ENCODE data around the gene CELF3. TPM values are rescaled to one million over a fixed set of nuclear protein-coding genes. Genes with fewer than 3 reads are reported as not detected.

The CELF3 gene
- polyA plus RNA-seq, 1 donor from 2014 or later, result 89.0 TPM

DNA sequence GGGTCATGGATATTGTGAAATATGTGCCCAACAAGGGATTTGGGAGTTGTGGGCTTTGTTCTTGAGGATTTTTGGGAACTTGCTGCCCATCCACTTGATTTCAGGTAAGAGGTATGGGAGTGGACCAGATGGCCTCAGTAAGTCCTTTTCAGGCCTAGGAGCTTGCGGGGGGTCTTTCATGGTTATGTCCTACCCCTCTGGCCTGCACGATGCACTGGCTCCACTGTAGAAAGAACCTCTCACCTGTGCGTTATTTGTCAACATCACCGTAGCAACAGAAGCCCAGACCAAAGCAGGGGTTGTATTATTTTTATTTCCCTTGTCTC, 13.3 kb upstream of the CELF3 start:
- H3K9ac ChIP-seq (ENCODE audit: low read length), result no peak overlapping the region
- H3K9me2 ChIP-seq (ENCODE audit: insufficient read depth, low read length), result no peaks in the 10 kb centered on the region
- H3K27ac ChIP-seq (ENCODE audit: low read length), result no peak overlapping the region
- H3K36me3 ChIP-seq (ENCODE audit: insufficient read depth, low read length), result no peaks in the 10 kb centered on the region
- no peaks in the 10 kb centered on the region for H3K9me3 ChIP-seq (ENCODE audit: low read length)
- TF ChIP-seq, protein P1, sequence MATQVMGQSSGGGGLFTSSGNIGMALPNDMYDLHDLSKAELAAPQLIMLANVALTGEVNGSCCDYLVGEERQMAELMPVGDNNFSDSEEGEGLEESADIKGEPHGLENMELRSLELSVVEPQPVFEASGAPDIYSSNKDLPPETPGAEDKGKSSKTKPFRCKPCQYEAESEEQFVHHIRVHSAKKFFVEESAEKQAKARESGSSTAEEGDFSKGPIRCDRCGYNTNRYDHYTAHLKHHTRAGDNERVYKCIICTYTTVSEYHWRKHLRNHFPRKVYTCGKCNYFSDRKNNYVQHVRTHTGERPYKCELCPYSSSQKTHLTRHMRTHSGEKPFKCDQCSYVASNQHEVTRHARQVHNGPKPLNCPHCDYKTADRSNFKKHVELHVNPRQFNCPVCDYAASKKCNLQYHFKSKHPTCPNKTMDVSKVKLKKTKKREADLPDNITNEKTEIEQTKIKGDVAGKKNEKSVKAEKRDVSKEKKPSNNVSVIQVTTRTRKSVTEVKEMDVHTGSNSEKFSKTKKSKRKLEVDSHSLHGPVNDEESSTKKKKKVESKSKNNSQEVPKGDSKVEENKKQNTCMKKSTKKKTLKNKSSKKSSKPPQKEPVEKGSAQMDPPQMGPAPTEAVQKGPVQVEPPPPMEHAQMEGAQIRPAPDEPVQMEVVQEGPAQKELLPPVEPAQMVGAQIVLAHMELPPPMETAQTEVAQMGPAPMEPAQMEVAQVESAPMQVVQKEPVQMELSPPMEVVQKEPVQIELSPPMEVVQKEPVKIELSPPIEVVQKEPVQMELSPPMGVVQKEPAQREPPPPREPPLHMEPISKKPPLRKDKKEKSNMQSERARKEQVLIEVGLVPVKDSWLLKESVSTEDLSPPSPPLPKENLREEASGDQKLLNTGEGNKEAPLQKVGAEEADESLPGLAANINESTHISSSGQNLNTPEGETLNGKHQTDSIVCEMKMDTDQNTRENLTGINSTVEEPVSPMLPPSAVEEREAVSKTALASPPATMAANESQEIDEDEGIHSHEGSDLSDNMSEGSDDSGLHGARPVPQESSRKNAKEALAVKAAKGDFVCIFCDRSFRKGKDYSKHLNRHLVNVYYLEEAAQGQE (IDR thresholded peaks at IDR 0.05; ENCODE audit: borderline replicate concordance), result no peak
- no peak for TF ChIP-seq EZH2 (IDR thresholded peaks at IDR 0.05; ENCODE audit: borderline replicate concordance, insufficient read depth, low read length, poor library complexity, severe bottlenecking)
- no peak for TF ChIP-seq MXI1 (conservative IDR thresholded peaks at IDR 0.05; ENCODE audit: poor library complexity, severe bottlenecking)
- no peak for TF ChIP-seq EP300 (conservative IDR thresholded peaks at IDR 0.05; ENCODE audit: poor library complexity, severe bottlenecking)
- no peak for TF ChIP-seq RAD21 (conservative IDR thresholded peaks at IDR 0.05)
- TF ChIP-seq, protein P2, sequence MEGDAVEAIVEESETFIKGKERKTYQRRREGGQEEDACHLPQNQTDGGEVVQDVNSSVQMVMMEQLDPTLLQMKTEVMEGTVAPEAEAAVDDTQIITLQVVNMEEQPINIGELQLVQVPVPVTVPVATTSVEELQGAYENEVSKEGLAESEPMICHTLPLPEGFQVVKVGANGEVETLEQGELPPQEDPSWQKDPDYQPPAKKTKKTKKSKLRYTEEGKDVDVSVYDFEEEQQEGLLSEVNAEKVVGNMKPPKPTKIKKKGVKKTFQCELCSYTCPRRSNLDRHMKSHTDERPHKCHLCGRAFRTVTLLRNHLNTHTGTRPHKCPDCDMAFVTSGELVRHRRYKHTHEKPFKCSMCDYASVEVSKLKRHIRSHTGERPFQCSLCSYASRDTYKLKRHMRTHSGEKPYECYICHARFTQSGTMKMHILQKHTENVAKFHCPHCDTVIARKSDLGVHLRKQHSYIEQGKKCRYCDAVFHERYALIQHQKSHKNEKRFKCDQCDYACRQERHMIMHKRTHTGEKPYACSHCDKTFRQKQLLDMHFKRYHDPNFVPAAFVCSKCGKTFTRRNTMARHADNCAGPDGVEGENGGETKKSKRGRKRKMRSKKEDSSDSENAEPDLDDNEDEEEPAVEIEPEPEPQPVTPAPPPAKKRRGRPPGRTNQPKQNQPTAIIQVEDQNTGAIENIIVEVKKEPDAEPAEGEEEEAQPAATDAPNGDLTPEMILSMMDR (IDR thresholded peaks at IDR 0.05; ENCODE audit: poor library complexity, severe bottlenecking), result no peak
- TF ChIP-seq SMC3 (conservative IDR thresholded peaks at IDR 0.05; ENCODE audit: poor library complexity), result no peak
- no peak for TF ChIP-seq TAF1 (IDR thresholded peaks at IDR 0.05; ENCODE audit: low read depth)
- no peak for TF ChIP-seq POLR2AphosphoS5 (IDR thresholded peaks at IDR 0.05)
- H3F3A ChIP-seq (ENCODE audit: insufficient read depth, low read length, poor library complexity, severe bottlenecking), result no peaks in the 10 kb centered on the region
- no peaks in the 10 kb centered on the region for H4K20me1 ChIP-seq (ENCODE audit: insufficient read depth)
- no peaks in the 10 kb centered on the region for H3K79me2 ChIP-seq (replicated peaks; ENCODE audit: insufficient read depth, low read length)
- H3K4me3 ChIP-seq (ENCODE audit: low read length), result no peak overlapping the region
- no peak overlapping the region for H2AFZ ChIP-seq (ENCODE audit: low read depth, low read length)
- no peak overlapping the region for H3K4me2 ChIP-seq (ENCODE audit: low read length)
- H3K27me3 ChIP-seq (ENCODE audit: insufficient read depth, low read depth, low read length), result no peaks in the 10 kb centered on the region

DNA sequence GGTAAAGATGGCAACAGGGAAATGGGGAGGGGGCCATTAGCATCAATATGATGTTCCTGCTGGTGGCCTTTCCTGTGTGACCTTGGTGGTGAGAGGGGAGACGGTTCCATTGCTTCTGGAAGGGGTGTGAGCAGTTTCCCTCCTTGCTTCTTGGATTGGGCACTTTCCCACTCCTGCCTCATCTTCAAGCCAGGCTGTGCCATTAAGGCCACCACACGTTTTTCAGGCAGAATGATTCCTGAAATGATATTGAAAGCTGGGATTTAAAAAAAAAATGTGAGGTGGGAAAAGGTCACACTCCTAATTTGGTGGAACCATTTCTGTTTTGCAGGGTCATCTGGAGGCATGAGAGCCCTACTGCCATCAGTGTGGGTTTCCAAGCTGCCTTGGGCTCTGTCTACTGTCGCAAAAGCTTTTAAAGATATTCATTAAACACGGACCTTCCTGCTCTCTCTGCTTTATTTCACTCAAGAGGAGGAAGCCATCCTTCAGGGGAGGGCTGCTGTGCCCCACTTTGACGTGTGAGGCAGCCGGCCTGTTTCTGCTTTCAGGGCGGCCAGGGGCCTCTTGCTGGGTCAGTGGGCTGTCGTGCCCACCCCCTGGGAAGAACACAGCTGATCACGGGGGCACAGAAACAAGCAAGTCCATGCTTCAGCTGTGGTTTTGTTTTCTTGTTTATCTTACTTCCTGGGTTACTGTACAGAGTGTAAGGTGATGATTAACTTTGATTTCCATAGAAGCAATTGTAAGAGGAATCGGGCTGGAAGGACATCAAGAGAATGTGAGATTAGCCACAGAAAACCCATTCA, 12.8 kb upstream of the CELF3 start:
- Histone ChIP-seq H3K79me2 (replicated peaks; ENCODE audit: insufficient read depth, low read length) (no peaks in the 10 kb centered on the region), H3K9me3 (ENCODE audit: low read length) (no peaks in the 10 kb centered on the region), H3K9ac (ENCODE audit: low read length) (no peak overlapping the region), H3K27me3 (ENCODE audit: insufficient read depth, low read depth, low read length) (no peaks in the 10 kb centered on the region), H2AFZ (ENCODE audit: low read depth, low read length) (no peak overlapping the region), H3F3A (ENCODE audit: insufficient read depth, low read length, poor library complexity, severe bottlenecking) (no peaks in the 10 kb centered on the region), H3K36me3 (ENCODE audit: insufficient read depth, low read length) (no peaks in the 10 kb centered on the region), H3K9me2 (ENCODE audit: insufficient read depth, low read length) (no peaks in the 10 kb centered on the region), H4K20me1 (ENCODE audit: insufficient read depth) (no peaks in the 10 kb centered on the region), H3K4me3 (ENCODE audit: low read length) (no peak overlapping the region), H3K27ac (ENCODE audit: low read length) (no peak overlapping the region), H3K4me2 (ENCODE audit: low read length) (no peak overlapping the region)
- no peak for TF ChIP-seq EP300 (conservative IDR thresholded peaks at IDR 0.05; ENCODE audit: poor library complexity, severe bottlenecking)
- TF ChIP-seq, protein P1 (IDR thresholded peaks at IDR 0.05; ENCODE audit: borderline replicate concordance), result no peak
- TF ChIP-seq EZH2 (IDR thresholded peaks at IDR 0.05; ENCODE audit: borderline replicate concordance, insufficient read depth, low read length, poor library complexity, severe bottlenecking), result no peak
- TF ChIP-seq MXI1 (conservative IDR thresholded peaks at IDR 0.05; ENCODE audit: poor library complexity, severe bottlenecking), result no peak
